K562 (cell line): ENCODE results near the gene ZNF432. TPM values are rescaled to one million over a fixed set of nuclear protein-coding genes. Genes with fewer than 3 reads are reported as not detected.
A peak's percentile ranks its signal among the peaks of the same experiment; 100 is the strongest.

ENCODE experiments used
- CBFB ChIP-seq: sonication (generic); formaldehyde crosslinking; IDR thresholded peaks from 2 replicates; pipeline ENCODE4 v1.4.0; 2020; ENCODE audit warnings: mild to moderate bottlenecking, missing genetic modification reagents
- ELF1 ChIP-seq: fragments of 200-800 bp; sonication (Bioruptor generic); IDR thresholded peaks from 2 replicates; pipeline ENCODE4 v1.6.1; 2016; ENCODE audit warnings: missing genetic modification characterization, missing compliant biosample characterization
- HDGF ChIP-seq: fragments of 450-650 bp; IDR thresholded peaks from 2 replicates; pipeline ENCODE4 v1.6.1; 2016
- HNRNPK ChIP-seq: fragments of 200-400 bp; formaldehyde crosslinking; IDR thresholded peaks from one replicate; pipeline ENCODE4 v1.6.1; 2018; ENCODE audit warnings: mild to moderate bottlenecking, low read depth, low read length; ENCODE audit not compliant: poor library complexity, severe bottlenecking
- HNRNPUL1 ChIP-seq: fragments of 200-400 bp; formaldehyde crosslinking; IDR thresholded peaks from 2 replicates; pipeline ENCODE4 v1.6.1; 2017; ENCODE audit warnings: low read length
- MCM2 ChIP-seq: fragments of 450-650 bp; IDR thresholded peaks from 2 replicates; pipeline ENCODE4 v1.6.1; 2017; ENCODE audit warnings: low read depth, mild to moderate bottlenecking
- MYC ChIP-seq, 2 experiments: fragments of 250-450 bp in 1 of 2; sonication (Bioruptor Pico) in 1 of 2; IDR thresholded peaks; 2 replicates each; pipeline versions ENCODE4 v1.5.1 to v1.6.1; 2012 to 2021; ENCODE audit warnings: low read depth in 2 of 2, borderline replicate concordance in 1 of 2, improper control_type of control experiment in 1 of 2, low read length in 1 of 2, mild to moderate bottlenecking in 1 of 2, moderate library complexity in 1 of 2
- POLR2AphosphoS5 ChIP-seq: IDR thresholded peaks from 2 replicates; pipeline ENCODE4 v1.6.1; 2011; ENCODE audit warnings: mild to moderate bottlenecking, low read depth, low read length, moderate library complexity; ENCODE audit not compliant: control insufficient read depth, insufficient read depth
- SREBF1 ChIP-seq: fragments of 150-350 bp; IDR thresholded peaks from 2 replicates; pipeline ENCODE4 v1.6.1; 2014; ENCODE audit warnings: antibody characterized with exemption, low read depth, low read length, borderline replicate concordance
- TRIM28 ChIP-seq: fragments of 450-650 bp; IDR thresholded peaks from 2 replicates; pipeline ENCODE4 v1.6.1; 2017
- ZNF384 ChIP-seq: IDR thresholded peaks from 2 replicates; pipeline ENCODE4 v1.6.1; 2012; ENCODE audit warnings: low read depth, low read length, improper control_type of control experiment
- ZNF766 ChIP-seq: fragments of 200-800 bp; sonication (Bioruptor generic); conservative IDR thresholded peaks from 2 replicates; pipeline ENCODE4 v1.6.1; 2016; ENCODE audit warnings: missing genetic modification characterization, missing compliant biosample characterization
- polyA plus RNA-seq, 8 experiments: library from polyadenylated mRNA; depleted of rRNA in 4 of 8; stranded (reverse) in 5 of 8; unstranded in 3 of 8; fragments of >200 nt; fragmentation: Nextera tagmentation in 2 of 8; fragmentation: Illumina TruSeq in 1 of 8; extraction: Ambion mirVana in 2 of 8; extraction: Trizol in 1 of 8; gene quantifications; 2 replicates each; pipeline versions ENCODE4 v1.2.1 to v1.2.3, GENCODE V29; 2011 to 2014; ENCODE audit warnings: inconsistent platforms in 1 of 8, missing spikeins in 1 of 8
- total RNA-seq, 7 experiments: library from RNA; depleted of rRNA in 6 of 7; stranded (reverse); fragments of >200 nt in 6 of 7; fragmentation: Illumina TruSeq in 2 of 7; extraction: Trizol in 2 of 7; gene quantifications; 2 replicates each; pipeline versions ENCODE4 v1.2.1 to v1.2.3, GENCODE V29; 2011 to 2021; ENCODE audit warnings: low replicate concordance in 1 of 7
- TF ChIP-seq, protein P1 (sequence below): IDR thresholded peaks from 2 replicates; pipeline ENCODE4 v1.6.1; 2012; ENCODE audit warnings: low read depth, low read length, improper control_type of control experiment, borderline replicate concordance
- TF ChIP-seq, protein P2 (sequence below): fragments of 450-650 bp; IDR thresholded peaks from 2 replicates; pipeline ENCODE4 v1.6.1; 2016; ENCODE audit warnings: low read depth
- TF ChIP-seq, protein P3 (sequence below): sonication (generic); formaldehyde crosslinking; IDR thresholded peaks from 2 replicates; pipeline ENCODE4 v1.8.1; 2023; ENCODE audit warnings: mild to moderate bottlenecking, missing genetic modification reagents

ZNF432 gene
- total and polyA plus RNA-seq, 9 of the 15 experiments (the other 6 are each of a cell fraction or from before 2014, with no cell fraction given), result 2.6 to 6.8 (median 4.0) TPM

DNA sequence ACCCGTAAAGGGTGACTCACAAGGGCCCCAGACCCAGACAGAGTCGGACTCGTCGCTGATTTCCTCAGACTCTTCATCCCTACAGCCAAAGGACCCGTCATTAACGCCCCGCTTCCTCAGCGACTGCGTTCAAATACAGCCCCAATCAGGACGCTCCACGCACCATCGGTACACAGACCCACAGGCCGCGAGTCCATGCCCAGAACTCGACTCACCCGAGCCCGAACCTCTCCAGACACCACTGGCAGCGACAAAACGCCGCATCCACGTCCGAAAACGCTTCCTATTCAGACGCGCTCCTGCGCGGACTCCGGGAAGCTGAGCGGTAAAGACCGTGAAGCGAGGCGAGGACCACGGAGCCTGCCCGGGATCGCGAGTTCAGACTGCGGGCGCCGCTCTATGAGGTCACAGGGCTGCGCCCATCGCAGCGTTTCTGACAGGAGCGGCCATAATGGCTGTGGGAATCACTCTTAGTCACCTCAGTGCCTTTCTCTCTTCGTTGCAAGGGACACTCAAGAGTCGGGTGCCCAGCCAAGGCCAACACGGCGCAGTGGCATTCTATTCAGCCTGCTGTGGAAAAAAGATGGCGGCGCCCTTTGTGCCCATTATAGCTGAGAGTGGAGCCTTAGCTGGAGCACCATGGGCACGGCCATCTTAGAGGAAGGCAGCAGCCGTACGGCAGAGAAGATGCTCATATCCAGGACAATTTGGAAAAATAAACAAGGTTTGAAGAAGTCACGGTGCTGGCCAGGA is 20.4 kb downstream of the ZNF432 start, which contains the start of gene ZNF614 (continued):
- TF ChIP-seq, protein P1, sequence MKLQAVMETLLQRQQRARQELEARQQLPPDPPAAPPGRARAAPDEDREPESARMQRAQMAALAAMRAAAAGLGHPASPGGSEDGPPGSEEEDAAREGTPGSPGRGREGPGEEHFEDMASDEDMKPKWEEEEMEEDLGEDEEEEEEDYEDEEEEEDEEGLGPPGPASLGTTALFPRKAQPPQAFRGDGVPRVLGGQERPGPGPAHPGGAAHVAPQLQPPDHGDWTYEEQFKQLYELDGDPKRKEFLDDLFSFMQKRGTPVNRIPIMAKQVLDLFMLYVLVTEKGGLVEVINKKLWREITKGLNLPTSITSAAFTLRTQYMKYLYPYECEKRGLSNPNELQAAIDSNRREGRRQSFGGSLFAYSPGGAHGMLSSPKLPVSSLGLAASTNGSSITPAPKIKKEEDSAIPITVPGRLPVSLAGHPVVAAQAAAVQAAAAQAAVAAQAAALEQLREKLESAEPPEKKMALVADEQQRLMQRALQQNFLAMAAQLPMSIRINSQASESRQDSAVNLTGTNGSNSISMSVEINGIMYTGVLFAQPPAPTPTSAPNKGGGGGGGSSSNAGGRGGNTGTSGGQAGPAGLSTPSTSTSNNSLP, result no peak
- TF ChIP-seq TRIM28, result peak; percentile 51; the same call in 1 of the 2 replicates
- no peak for TF ChIP-seq HNRNPUL1
- no peak for TF ChIP-seq SREBF1
- TF ChIP-seq POLR2AphosphoS5, result peak; percentile 68
- TF ChIP-seq, protein P2, sequence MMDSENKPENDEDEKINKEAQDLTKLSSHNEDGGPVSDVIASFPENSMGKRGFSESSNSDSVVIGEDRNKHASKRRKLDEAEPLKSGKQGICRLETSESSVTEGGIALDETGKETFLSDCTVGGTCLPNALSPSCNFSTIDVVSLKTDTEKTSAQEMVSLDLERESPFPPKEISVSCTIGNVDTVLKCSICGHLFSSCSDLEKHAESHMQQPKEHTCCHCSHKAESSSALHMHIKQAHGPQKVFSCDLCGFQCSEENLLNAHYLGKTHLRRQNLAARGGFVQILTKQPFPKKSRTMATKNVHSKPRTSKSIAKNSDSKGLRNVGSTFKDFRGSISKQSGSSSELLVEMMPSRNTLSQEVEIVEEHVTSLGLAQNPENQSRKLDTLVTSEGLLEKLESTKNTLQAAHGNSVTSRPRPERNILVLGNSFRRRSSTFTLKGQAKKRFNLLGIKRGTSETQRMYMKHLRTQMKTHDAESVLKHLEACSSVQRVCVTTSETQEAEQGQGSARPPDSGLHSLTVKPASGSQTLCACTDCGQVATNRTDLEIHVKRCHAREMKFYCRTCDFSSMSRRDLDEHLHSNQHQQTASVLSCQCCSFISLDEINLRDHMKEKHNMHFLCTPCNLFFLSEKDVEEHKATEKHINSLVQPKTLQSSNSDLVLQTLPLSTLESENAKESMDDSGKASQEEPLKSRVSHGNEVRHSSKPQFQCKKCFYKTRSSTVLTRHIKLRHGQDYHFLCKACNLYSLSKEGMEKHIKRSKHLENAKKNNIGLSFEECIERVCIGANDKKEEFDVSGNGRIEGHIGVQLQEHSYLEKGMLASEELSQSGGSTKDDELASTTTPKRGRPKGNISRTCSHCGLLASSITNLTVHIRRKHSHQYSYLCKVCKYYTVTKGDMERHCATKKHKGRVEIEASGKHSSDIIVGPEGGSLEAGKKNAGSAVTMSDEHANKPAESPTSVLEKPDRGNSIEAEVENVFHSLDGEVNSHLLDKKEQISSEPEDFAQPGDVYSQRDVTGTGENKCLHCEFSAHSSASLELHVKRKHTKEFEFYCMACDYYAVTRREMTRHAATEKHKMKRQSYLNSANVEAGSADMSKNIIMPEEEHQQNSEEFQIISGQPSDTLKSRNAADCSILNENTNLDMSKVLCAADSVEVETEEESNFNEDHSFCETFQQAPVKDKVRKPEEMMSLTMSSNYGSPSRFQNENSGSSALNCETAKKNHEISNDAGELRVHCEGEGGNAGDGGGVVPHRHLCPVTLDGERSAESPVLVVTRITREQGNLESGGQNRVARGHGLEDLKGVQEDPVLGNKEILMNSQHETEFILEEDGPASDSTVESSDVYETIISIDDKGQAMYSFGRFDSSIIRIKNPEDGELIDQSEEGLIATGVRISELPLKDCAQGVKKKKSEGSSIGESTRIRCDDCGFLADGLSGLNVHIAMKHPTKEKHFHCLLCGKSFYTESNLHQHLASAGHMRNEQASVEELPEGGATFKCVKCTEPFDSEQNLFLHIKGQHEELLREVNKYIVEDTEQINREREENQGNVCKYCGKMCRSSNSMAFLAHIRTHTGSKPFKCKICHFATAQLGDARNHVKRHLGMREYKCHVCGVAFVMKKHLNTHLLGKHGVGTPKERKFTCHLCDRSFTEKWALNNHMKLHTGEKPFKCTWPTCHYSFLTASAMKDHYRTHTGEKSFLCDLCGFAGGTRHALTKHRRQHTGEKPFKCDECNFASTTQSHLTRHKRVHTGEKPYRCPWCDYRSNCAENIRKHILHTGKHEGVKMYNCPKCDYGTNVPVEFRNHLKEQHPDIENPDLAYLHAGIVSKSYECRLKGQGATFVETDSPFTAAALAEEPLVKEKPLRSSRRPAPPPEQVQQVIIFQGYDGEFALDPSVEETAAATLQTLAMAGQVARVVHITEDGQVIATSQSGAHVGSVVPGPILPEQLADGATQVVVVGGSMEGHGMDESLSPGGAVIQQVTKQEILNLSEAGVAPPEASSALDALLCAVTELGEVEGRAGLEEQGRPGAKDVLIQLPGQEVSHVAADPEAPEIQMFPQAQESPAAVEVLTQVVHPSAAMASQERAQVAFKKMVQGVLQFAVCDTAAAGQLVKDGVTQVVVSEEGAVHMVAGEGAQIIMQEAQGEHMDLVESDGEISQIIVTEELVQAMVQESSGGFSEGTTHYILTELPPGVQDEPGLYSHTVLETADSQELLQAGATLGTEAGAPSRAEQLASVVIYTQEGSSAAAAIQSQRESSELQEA, result no peak
- TF ChIP-seq ZNF384, result no peak
- no peak; the same call in 1 of the 2 replicates for TF ChIP-seq ELF1
- TF ChIP-seq ZNF766 (CRISPR knock-in tag), result peak; percentile 91
- TF ChIP-seq MCM2, result no peak
- TF ChIP-seq HDGF, result no peak
- no peak for TF ChIP-seq HNRNPK
- peak; percentile 78 for TF ChIP-seq MYC (IDR thresholded peaks at IDR 0.05; ENCODE audit: low read depth, low read length)
- 0 out of 2 replicates have a peak, but pooled peaks have one; percentile 19 for TF ChIP-seq MYC (CRISPR knock-in tag; IDR thresholded peaks at IDR 0.05; ENCODE audit: borderline replicate concordance, low read depth)
- TF ChIP-seq CBFB (CRISPR knock-in tag), result no peak
- TF ChIP-seq, protein P3, sequence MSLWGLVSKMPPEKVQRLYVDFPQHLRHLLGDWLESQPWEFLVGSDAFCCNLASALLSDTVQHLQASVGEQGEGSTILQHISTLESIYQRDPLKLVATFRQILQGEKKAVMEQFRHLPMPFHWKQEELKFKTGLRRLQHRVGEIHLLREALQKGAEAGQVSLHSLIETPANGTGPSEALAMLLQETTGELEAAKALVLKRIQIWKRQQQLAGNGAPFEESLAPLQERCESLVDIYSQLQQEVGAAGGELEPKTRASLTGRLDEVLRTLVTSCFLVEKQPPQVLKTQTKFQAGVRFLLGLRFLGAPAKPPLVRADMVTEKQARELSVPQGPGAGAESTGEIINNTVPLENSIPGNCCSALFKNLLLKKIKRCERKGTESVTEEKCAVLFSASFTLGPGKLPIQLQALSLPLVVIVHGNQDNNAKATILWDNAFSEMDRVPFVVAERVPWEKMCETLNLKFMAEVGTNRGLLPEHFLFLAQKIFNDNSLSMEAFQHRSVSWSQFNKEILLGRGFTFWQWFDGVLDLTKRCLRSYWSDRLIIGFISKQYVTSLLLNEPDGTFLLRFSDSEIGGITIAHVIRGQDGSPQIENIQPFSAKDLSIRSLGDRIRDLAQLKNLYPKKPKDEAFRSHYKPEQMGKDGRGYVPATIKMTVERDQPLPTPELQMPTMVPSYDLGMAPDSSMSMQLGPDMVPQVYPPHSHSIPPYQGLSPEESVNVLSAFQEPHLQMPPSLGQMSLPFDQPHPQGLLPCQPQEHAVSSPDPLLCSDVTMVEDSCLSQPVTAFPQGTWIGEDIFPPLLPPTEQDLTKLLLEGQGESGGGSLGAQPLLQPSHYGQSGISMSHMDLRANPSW (CRISPR knock-in tag), result peak; percentile 44; the same call in 1 of the 2 replicates
